GM21423 (cell line): ENCODE data around the gene LRRC37A2.
"Not testable (repeated sequence)": the region's sequence is repeated elsewhere in the genome, so short reads cannot be mapped to it uniquely, and the experiment has no call there.

Source experiments
- ATAC-seq: cut with Tn5 transposase; IDR thresholded peaks from one replicate; pipeline ENCODE4 v1.9.1; 2021; ENCODE audit warnings: mild to moderate bottlenecking, moderate library complexity; ENCODE audit not compliant: unreplicated experiment

Gene LRRC37A2

GRCh38 chr17:46591332-46591731 lies 79.1 kb downstream of the LRRC37A2 start:
- ATAC-seq = not testable (repeated sequence)

GRCh38 chr17:46598344-46598931 lies 86.2 kb downstream of the LRRC37A2 start:
- not testable (repeated sequence) for ATAC-seq

- not testable (repeated sequence) for ATAC-seq
Observed at GRCh38 chr17:46600767-46601166, 88.5 kb downstream of the LRRC37A2 start.

- ATAC-seq = not testable (repeated sequence)
Observed at GRCh38 chr17:46603125-46603524, 90.9 kb downstream of the LRRC37A2 start.
